GM10847 (cell line): Measurements from ENCODE around the gene TTC28.

Source experiments
- POLR2A ChIP-seq: IDR thresholded peaks from 2 replicates; pipeline ENCODE4 v1.6.1; 2011; ENCODE audit not compliant: insufficient read length; ENCODE audit errors: extremely low read depth

The TTC28 gene

DNA sequence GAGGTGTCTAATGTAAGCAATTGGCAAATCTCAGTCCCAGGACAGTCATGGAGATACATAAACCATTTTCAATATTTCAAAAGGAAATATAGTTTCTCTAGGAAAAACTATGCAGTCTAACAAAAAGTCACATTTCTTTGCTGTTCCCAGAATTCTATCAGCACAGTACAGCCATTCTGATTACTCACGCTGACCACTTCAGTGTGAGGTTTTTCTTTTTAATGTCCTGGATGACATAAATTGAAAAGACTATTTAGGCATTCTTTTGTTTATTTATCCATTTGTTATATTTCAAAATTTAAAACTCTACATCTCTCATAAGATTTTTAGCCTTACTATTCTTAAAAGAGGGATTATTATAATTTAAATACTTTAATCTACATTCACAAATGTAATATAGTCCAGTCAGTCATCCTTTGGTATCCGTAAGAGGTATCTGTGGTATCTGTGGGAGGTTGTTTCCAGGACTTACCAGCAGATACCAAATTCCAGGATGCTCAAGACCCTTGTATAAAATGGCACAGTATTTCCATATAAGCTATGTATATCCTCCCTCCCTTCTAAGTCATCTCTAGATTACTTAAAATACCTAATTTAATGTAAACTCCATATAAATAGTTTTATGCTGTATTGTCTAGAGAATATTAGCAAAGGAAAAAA, 429.5 kb downstream of the TTC28 start:
- TF ChIP-seq POLR2A = no peak

DNA sequence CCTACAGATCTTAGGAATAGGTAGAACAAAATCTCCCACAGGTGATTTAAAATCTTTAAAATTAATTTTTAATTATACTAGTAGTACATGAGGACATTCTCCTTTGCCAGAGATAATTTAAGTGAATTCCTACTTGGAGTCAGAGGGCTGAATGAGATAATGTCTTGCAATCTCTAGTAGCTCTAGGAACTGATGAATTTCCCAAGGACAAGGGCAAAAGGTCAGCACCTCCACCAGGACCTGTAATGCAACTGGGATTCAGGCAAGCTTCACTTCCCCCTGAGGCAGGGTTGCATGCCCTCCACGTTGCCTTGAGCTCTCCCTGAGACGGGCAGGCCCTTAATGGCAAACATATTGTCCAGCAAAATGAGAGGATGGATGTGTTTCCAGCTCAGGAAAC, 430.2 kb downstream of the TTC28 start:
- no peak for TF ChIP-seq POLR2A

DNA sequence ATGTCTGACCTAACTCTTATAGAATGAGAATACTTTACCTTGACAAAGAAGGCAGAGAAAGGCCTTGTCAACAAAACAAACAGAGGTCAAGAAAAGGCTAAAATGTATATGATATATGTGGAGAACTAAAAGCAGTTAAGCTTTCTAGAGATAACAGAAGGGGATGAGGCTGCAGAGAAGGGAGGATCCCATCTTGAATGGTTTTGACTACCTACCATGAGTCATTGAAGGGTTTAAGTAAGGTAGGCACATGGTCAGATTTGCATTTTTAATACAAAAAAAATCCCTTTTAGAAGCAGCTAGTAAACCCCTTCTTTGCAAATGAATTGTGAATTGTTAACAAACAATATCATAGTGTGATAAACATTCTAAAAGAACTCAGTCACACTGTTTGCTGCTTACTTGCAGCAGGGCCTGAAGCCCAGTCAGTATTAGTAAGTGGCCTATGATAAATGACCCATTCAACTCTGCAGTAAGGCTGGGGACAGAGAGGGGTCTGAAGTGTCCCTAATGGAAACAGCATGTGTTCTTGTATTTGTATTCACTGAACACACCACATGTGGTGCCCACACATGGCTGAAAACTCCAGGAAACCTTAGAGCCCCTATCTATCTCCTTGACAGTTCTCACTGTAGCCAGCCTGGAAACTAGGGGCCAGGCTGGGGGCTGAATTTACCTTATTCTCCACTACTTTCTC, 431.8 kb downstream of the TTC28 start:
- no peak for TF ChIP-seq POLR2A

DNA sequence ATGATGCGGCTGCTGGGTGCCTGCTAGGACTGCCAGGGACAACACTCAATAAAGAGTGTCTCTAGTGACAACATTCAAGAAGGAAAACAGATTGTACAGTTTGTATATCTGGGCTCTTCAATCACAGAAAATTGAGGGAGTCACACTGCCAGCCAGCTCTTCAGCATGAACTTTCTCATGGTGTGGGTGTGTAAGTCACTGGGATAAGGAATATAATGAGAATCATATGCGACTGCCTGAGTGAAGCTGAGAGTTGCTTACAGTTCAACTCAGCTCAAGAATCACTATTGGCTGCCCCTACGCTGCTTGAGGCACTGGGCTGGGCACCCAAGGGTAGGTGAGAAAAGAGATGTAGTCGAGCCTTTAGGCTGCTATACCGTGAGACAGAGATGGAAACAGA, 432.5 kb downstream of the TTC28 start:
- no peak for TF ChIP-seq POLR2A

DNA sequence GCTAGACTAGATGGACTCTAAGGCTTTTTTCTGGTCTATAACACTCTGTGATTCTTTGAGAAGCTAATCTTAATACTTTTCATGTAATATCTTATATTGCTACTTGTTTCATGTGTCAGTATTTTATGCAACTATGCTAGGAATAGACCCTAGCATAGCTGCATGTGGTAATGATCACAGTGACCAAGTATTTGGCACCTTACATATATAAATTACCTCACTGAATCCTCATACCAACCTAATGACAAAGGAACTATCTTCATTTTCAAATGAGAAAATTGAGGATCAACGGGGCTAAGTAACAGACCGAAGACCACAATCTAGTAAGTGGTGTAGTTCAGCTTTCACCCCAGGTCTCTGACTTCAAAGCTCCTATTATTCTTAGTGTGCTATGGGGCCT, 433.2 kb downstream of the TTC28 start:
- TF ChIP-seq POLR2A = no peak

DNA sequence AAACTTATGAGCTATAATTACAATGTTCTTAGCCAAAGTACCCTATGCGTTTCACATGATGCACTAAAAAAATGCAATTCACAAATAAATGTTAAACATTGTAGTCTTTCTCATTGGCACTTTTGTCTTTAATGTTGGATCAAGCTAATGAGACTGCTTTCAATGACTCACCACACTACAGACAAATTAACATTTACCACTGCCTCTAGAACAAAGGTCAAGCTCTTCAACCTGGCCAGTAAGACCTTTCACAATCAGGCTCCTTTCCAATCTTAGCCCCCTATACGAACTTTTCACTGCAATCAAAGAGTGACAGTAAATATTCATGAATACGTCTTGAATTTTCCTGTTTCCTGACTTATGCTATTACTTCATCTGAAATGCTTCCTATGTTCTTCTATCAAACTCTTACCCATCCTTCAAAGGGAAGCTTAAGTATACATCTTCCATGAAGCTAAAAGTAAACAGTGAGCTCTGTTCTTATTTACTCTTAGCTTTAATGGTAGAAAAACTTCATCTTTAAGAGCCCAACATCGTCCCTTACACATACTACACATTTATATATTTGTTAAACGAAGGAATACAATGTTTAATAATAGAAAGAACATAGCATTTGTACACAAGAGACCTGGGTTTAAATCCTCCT, 433.9 kb downstream of the TTC28 start:
- TF ChIP-seq POLR2A = no peak

DNA sequence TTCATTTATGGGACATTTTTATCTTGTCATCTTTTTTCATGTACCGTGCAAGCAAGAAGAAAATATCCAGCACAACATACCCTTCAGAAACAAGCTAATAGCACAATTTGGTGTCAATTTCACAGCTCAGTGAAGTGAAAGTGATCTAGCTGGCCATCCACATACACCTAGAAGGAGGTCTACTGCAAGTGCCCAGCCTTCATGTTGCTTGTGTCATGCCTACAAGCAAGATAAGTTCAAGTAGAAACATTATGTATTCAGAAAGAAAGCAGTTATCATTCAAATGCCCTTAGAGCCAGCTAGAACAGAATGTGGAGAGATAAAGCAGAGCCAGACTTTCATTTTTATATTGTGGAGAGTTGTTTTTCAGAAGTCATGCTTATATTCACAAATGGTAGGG, 434.9 kb downstream of the TTC28 start:
- no peak for TF ChIP-seq POLR2A

DNA sequence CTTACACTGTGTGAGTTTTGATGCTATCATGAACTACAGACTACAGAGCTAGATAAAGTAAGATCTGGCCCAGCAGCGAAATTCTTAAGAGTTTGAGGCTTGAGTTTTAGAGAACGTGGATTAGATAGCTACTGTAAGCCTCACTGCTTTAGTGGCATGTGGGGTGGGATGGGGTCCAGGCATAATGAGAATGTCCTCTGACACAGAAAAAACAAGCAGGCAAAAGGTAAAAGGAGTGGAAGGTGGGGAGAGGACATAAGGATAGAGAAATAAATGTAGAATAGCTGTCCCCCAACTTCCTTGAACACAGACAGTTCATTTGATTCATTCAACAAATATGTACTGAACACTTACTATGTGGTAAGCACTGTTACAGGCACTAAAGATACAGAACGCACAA, 436.1 kb downstream of the TTC28 start:
- no peak for TF ChIP-seq POLR2A

DNA sequence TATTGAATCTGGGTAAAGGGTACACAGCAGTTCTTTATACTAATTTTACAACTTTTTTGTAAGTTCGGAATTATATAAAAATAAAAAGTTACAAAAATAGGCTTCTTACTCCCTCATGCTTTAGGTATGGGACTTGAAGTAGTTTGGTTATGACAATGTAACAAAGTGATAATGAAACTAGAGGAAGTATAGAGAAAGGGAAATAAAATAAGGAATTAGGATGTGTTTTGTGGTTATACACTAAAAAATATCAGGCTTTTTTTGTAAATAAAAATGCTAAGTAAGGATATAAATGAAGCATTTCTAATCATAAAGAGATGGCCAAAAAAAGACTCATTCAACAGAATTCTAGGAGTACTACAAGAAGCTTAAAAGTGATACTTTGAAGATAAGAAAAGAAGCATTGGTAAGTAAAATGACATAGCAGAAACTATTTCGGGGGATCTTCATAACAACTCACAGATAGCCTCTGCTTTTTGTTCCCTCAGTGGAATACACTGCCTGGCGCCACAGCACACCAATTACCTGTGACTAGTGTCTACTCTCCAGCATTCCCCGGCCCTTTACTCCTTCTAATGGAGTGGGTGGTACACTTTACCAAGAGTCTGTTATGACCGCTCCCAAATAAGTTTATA, 437.9 kb downstream of the TTC28 start:
- no peak for TF ChIP-seq POLR2A

DNA sequence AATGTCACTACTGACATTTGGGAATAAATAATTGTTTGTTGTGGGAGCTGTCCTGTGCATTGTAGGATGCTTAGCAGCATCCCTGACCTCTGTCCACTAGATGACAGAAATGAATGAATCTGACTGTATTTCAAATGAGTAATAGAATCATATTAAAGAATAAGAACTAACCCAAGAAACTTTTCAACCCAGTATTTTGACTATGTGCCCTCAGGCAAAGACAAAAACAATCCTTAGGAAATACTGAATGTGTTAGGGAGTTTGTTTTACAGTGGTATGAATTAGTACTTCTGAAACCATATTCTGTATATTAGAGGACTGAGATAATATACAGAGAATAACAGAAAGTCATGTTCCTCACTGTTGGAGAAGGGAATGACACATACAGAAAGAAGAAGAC, 439.7 kb downstream of the TTC28 start:
- TF ChIP-seq POLR2A = no peak

DNA sequence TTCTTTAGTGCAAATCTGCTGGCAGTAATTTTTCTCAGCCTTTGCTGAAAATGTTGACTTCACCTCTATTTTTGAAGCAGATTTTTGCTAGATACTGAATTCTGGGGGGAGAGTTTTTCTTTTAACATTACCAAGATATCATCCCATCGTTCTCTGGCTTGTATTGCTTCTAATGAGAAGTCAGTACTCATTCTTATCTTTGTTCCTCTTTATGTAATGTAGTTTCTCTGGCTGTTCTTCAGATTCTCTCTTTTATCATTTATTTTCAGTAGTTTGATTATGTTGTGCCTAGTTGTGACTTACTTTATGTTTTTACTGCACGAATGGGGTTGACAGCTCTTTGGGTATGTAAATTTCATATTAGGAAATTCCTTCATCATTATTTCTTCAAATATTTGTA, 441.9 kb downstream of the TTC28 start:
- no peak for TF ChIP-seq POLR2A

DNA sequence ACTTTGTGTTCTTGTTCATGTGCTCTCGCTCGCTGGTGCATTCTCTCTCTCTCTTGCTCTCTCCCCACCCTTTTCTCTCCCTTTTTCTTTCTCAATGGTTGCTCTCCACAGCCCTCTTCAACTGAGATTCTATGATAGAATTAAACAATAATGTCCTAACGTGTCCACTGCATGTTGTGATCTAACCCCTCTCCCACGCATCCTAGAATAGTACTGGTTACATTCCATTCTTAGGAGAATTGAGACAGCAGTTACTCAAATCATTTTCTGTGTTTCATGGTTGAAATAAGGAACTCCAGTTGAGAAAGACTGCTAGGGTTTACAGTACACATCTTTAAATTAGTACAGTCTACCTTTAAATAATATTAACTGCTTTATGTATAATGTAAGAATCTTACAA, 442.5 kb downstream of the TTC28 start:
- no peak for TF ChIP-seq POLR2A

DNA sequence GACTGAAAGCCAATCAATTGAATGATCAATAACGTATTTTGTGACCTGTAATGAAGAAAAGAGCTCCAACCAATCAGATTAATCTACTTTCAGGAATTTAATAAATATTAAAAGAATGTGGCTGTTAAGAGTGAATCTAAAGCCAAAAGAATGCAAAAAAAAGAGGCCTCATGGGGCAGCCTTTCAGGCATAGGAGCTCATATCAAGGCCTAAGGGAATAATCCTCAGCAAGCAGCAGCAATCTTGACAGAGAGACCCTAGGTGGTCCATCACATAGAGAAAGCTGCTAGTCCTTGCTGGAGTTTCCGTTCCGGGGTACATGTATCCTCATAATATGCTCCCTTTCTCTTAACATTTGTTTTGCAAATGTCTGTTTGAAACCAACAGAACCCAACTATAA, 447.4 kb downstream of the TTC28 start:
- TF ChIP-seq POLR2A = no peak

DNA sequence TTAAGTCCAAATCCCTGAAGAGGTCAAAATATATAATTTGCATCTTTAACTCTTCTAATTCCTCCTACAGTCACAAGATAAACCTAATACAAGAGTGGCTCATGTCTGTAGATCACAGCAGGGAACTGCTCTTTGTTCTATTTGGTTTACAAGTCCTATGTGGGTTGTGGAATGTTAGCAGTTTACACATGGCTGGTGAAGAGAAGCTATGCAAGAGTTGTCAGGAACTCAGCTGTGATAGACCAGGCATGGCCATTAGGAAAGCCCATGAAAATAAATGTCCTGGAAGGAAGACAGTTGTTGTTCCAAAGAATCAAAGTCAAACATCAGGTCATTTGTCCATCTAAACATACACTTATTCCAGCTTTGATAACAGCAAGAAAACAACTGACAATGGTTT, 448.2 kb downstream of the TTC28 start:
- TF ChIP-seq POLR2A = no peak

DNA sequence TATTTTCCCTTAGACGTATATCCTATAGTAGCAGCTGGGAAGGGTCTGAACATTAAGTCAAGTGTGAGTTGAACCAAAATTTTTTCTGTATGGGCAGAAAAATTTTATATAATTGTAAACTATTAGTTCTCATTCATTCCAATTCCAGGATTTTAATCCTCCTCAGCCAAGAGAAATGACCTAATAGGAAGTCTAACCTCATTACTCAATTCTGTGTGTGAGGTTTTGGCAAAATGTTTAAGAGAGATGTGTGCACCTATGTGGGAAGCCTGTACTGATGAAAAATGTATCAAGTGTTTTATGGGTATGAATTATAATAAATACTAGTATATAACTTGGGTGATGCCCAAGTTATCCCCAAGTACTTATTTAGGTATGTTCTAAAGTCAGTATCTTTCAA, 449.0 kb downstream of the TTC28 start:
- no peak for TF ChIP-seq POLR2A
